Urothelium cell line (cell line): ENCODE results near the gene PDE6A.

Experiments used
- DNase-seq: peaks from one replicate; pipeline ENCODE4 v3.0.0; 2011; ENCODE audit warnings: low spot score, mixed read lengths
- FAIRE-seq: peaks from 2 replicates; lab custom pipeline; 2011; peaks lifted over from hg19 to GRCh38; lab: Jason Lieb, UNC

PDE6A gene

DNA sequence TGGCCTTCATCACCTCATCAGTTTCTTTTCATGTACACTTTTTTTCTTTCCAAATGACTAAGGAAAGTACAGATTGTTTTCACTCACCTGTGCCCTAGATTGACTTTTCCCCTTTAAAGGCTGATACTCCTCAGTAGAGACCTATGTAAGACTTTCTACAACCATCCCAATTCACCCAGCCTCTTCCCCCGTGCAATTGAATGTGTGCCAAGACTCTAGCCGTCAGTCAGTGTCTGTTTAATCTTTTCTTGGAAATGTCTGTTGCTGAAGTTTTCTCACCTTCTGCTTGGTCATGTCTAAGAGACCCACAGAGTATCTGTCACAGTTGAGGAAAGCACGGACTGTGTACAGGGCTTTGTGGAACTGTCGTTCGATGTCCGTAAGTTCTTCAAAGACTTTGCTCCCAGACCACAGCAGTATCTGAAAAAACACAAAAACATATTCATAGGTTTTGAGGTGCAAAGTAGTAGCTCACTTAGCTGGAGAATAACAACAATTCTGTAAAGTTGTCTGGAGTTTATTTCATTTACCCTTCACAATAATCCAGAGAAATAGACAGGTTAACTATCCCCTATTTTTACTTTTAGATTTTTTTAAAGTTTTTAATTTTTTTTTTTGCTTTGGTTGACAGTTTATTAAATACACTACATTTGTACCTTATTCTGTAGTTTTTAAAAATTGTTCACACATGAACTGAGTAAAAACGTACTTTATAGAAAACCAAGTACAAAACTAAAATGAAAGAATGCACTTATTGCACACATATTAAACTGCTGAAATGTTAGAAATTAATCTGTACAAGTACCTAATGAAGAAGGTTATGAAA lies 13.6 kb downstream of the PDE6A start:
- FAIRE-seq (no peak), DNase-seq (no peak)

DNA sequence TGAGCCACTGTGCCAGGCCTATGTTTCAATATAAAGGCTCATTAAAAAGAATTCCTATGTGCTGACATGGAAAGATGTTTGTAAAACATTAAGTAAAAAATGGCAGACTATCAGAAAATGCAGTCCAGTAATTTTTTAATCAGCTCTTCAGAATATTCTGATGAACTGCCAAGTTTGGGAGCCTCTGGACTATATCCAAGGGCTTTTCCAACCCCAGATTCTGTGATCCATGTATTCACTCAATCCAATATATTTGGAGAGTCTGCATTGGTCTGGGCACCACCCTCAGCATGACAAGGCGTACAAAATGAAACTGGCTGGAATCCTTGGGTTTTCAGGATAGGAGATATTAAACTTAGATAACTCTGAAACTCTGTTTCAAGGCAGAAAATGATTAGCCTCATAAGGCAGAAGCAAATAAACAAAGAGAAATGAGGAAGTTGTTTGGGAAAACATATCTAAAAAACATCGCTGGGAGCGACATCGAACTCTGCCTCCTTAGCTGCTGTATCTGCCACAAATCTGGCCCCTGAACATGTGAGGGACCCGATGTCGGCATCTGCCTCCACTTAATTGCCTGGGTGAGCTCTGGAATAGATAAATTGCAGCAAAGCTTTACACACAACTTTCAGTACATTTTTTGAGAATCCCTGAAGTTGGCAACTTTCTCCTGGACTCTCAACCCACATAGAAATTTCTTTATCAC lies 14.4 kb downstream of the PDE6A start:
- no peak for DNase-seq
- FAIRE-seq = no peak

DNA sequence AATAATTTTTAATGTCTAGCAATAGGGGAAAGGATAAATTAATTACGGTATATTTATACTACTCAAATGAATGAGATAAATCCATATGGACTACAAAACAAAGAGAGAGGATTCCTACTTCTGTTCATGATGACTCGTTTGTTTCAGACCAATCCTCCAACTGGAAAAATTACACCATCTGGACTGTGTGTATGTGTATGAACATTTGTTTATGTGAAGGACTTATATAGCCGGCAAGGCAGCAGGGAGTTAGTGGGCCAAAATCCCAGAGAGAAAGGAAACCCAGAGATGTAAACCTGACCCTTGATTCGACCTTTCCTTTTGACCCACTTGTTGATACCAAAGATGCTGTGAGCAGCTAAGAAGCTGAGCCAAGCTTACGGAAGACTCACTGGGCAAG lies 20.1 kb downstream of the PDE6A start:
- DNase-seq (no peak), FAIRE-seq (no peak)

DNA sequence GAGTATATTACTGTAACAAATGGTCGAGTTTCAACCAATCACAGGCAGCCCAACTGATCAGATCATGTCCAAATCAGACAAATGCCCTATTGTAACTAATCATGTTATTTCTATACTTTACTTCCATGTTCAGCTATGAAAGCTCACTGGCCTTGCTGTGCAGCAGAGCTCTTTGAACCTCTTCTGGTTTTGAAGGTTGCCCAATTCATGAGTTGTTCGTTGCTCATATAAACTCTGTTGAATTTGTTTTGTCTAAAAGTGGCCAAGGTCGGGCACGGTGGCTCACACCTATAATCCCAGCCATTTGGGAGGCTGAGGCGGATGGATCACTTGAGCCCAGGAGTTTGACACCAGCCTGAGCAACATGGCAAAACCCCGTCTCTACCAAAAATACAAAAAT lies 21.6 kb downstream of the PDE6A start:
- DNase-seq = no peak
- no peak for FAIRE-seq

DNA sequence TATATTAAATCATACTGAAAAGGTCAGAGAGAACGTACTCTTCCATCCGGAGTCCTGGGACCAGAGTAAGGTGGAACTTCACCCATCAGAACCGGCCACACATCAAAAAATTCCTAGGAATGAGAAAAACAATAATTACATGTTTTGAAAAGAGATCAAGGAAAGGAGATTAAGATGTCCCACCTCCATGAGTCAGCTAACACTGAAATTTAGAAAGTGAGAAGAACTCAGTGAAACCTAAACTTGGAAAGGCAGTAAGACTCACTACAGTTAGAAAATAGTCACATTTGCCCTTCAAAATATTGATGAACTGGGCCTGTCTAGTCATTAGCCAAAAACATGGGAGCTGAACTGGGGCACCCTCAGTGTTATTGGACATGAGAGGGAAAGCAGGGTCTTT lies 23.0 kb downstream of the PDE6A start:
- DNase-seq (no peak), FAIRE-seq (no peak)

DNA sequence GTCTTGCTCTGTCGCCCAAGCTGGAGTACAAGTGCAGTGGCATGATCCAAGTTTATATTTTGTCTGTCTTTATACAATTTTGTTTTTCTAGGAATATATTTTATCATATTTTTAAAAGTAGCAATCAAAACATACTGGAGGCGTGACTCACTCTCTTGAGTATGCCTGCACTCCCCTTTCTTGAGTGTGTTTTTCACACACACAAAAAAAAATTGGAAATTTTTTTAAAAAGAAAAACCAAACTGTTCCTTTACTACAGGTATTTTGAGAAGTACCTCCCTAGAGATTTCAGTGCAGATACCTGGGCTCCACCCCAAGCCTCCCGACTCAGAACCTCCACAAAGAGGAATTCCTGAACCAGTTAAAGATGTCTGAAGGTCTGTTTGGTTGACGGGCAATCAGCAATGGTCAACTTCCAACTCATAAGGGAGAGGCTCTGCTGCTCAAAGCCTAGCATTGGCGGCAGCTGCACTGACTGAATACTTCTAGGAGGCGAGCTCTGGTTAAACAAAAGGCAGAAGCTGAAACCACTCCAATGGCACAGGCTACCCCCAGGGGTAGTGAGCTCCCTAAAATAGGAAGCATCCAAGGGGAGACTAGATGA lies 27.4 kb downstream of the PDE6A start:
- DNase-seq (no peak), FAIRE-seq (no peak)

DNA sequence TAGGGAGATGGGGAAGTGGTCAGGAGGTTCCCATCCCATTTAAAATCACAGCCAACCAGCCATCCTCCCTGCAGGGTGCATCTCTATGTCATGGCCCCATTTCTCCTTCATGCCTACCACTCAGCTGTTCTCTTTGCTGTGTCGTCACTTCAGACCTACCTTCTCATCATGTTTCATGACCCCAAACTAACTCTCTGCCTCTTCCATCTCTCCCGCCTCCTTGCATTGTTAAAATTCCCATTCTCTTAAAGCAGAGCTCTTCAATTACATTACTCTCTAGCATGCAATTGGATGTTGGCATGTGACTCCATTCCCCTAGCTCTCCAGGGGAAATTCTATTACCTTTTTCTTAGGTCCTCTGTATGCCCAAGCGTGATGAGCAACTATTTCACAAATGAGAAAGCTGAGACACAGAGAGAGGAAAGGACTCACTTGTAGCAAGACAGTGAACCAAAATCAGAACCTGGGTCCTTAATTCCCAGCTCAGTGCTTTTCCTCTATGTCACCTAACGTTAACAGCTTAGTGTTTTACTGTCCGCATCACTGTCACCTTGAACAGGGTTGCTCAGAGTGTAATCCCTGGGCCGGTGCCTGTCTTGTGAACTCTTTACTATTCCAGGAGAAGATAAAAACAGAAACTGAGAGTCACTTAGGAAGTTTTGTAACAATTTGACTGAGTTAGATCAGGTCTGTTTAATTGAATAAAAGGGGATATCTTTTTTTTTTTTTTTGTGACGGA lies 28.1 kb downstream of the PDE6A start:
- no peak for FAIRE-seq
- DNase-seq = no peak

DNA sequence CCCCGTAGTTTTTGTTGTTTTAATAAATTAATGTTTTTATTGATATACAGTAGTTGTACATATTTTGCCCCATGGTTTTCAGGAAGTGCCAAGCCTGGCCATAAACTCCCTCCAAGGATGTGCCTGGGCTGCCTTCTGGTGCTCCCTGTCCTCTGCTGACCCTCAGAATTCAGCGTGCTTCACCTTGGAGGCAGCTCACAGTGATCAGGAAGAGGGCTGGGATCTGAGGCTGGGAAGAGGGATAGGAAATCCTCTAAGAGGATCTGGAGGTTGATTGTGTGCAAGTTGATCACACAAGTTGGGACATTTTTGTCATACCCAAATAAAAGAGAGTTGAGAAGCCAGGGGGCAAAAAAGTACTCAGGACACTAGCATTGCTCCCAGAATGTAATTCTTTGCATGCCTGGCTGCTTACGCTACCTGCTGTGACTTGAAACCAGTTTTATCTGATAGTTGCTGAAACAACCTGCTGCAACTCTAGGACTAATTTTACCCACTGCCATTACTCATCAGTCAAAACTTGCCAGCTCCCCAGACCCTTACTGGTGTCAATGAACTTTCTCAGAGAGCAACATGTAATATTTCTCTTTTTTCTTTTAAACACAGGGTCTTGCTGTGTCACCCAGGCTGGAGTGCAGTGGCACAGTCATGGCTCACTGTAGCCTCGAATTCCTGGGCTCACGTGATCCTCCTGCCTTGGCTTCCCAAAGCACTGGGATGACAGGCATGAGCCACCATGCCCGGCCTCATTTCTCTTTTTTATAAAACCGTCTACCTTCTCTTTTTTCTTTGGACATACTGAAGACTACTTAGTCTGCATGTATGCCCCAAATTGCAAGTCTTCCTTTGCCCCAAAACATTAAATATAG lies 29.0 kb downstream of the PDE6A start:
- no peak for DNase-seq
- no peak for FAIRE-seq

DNA sequence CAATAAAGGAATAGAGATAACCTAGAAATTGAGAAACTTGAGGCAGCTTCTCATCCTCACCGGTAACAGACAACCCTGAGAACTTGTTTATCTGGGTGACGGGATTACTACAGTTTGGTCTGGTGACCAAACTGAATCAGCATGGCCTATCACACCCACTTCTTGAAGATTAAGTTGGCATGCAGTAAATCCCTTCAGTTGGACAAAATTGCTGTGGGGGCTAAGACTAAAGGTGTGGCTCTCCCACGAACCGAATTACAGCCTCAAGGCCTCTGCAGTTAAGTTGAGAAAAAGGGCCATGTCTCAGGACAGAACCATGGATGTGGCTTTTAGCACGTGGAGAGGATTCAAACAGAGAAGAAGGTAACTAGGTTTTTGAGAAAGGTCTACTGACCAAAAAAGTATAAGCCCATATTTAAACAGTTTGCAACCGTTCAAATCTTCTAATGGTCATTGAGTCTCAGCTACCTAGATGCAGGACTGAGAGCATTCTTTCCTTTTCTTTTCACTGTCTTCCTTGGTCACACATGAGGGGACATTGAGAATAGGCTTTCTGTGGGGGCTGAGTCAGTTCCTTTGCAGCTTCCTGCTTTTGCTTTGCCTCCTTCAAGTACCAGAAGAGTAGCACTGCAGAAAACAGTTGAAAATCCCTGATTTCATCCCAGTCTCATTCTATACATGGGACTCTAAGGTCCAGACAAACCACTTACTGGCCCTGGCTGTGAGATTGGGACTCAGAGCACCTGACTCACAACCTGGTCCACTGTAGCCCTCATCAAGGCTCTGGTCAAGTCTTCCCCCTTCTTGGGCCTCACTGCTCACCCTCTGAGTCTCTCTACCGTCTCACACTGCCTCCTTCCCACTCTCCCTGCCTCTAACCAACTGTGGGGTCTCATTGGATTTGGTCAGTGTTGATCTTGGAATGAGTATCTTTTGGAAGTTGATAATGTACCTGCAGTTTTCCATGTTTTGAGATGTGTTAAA lies 30.9 kb downstream of the PDE6A start:
- FAIRE-seq = no peak
- DNase-seq = no peak

DNA sequence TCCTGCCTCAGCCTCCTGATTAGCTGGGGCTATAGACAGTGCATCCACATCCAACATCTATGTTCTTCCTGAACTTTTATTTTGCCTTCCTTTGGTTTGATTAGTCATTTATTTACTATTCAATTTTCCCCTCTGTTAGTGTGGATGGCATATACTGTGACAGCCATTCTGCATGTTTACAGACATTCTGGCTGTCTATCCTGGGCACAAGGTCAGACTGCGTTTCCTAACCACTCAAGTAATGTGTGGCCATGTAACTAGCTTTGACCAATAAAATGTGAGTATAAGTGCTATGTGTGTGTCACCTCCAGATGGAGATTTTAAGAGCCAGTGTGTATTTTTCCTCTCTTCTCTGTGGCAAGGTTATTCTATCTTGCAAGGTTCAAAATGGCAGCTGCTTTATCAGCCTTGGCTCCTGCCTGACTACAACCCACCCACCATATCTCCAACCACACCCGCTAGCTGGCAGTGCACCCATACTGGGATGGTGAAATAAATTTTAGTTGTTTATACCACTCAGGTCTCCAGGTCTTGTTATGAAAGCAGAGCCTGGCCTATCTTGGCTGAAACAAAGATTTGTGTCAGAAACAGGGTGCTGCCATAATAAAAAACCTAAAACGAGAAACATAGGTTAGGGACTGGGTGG lies 32.2 kb downstream of the PDE6A start:
- DNase-seq (no peak), FAIRE-seq (no peak)

DNA sequence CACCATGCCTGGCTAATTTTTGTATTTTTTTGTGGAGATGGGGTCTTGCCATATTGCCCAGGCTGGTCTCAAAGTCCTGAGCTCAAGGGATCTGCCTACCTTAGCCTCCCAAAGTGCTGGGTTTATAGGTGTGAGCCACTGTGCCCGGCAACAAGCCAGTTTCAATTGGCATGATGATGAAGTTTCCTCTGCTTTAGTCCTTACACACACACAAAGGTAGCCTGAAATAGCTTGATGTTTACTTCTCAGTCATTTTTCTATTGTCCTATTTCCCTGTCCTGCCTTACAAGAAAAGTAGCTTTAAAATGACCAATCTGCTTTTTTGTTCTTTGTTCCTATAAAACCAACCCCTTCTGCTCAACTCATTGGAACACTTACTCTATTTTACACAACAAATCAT lies 33.6 kb downstream of the PDE6A start:
- FAIRE-seq = no peak
- DNase-seq = no peak

DNA sequence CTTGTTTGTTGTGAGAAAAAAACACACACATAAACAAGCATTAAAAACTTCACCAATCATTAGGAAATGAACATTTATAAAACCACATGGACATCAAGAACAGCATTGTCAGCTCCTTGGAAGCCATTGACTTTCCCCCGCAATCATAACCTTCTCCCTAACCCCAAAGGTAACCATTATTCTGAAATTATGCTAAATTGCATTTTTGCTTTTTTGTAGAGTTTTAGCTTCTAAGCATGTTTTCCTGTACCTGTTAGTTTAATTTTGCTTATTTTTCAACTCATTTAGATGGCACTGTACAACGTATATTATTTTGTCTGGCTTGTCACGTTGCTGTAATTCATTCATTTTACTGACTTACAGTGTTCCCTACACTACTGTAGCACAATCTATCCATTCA lies 36.8 kb downstream of the PDE6A start:
- DNase-seq (no peak), FAIRE-seq (no peak)

DNA sequence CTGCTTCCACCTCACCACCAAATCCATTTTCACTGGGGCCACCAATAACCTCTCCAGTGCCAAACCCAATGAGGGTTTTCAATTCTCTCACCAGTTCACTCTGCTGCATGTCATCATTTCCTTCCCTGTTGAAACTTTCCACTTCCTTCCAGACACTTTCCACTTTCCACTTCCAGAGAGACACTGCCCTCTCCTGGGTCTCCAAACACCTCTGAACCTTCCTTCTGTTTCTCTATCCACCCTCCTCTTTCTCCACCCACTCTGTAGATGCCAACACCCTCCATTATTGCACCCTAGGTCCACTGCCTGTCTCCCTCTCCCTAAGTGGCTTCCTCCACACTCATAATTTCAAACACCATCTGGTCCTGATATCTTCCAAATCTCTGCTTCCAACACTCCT lies 39.6 kb downstream of the PDE6A start:
- FAIRE-seq (no peak), DNase-seq (no peak)

DNA sequence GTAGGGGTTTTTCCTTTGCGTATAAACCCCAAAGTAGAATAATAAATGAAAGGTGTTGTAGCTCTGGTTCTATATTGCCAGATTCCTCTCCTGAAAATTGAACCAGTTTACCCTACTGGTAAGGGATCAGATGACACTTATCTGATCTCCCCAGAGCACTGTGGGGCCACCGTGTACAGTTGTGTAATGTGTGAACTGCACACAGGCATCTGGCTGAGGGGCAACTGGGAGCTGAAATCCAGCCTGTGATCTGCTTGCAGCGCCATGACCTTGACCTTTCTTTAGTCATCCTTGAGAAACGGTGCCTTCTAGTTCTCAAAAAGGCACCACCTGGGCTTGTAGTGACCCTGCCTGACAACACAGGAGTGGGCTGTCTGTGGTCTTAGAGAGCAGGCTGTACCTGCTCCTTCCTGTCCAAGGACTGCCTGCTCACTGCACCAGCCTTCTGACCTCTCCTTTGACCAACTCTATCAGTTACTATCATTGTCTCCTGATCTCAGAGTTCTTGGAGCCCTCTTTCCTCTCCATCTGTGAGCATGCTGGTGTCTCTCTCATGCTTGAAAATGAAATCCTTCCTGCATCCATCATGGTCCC lies 40.2 kb downstream of the PDE6A start:
- FAIRE-seq = no peak
- DNase-seq = no peak

DNA sequence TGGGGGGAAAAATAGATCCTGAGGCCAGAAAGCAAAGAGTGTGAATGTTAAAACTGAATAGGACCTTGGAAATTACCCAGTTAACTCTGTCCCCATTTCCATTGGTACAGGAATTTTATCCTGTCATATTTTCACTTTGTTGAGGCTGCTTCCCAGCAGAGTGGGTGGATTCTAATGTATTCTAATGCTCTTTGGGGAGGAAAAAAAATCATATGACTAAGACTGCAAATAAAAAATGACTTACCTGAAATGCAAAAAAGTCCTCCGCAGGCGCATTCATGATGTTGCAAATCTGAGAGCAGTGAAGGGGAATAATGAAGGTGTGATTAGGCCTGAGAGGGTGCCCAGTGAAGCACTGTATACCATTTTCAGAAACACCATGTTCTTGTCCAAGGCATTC lies 41.2 kb downstream of the PDE6A start:
- FAIRE-seq = no peak
- no peak for DNase-seq

DNA sequence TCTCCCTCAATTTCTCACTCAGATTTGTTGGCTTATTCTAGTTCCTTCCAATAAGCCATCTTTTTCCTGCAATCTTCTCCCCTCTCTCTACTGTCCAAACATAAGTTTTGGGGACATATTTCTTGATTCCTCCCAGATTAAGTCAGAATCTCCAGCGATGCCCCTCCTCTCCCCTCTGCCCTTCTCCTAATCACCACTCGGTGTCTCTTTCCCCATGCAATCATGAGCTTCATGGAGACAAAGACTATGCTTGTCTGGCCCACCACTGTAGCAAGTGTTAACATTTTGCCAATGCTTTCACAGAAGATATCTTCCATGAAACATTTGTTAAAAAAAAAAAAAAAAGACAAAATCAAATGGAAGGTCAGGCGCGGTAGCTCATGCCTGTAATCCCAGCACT lies 42.4 kb downstream of the PDE6A start:
- FAIRE-seq = no peak
- DNase-seq = no peak

DNA sequence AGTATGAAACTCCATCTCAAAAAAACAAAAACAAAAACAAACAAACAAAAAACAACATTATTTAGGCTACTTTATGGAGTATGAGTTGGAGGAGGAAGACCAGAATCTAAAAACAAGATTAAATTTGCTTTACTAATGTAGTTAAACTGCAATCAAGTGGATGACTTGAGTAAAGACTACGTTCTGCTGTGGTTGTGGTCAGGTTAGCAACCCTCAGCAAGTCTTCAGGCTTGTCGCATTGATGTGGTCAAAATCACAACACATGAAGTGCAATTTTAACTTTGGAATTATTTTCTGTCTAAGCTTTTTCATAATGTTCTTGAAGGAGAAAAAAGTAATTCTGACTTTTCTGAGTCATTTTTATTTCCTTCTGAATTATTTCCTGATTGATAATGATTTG lies 43.1 kb downstream of the PDE6A start:
- no peak for DNase-seq
- FAIRE-seq = no peak

DNA sequence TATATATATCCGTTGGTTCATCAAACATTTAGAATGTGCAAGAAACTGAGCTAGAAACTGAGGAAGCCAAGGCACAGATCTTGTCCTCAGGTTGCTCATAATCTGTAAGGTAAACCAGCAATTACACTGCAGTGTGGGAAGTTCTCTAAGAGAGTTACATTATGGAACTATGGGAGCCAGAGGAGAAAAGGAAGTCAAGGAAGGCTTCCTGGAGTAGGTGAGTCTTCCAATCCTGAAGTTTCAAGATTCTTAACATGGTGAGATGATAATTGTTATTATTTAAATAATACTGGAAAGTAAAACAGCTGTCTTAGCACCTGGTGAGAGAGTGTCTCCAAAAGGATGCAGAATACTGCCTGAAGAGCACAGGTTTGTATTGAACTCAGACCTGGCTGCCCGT lies 44.2 kb downstream of the PDE6A start:
- DNase-seq (no peak), FAIRE-seq (no peak)
